ENCODE data around the gene GCNA.

GRCh38 chrX:71577682-71578081 lies 555 bp upstream of the GCNA start:
- TF ChIP-seq EZH2phosphoT487 (IDR thresholded peaks at IDR 0.05; ENCODE audit: borderline replicate concordance) (no peak), CTCF (conservative IDR thresholded peaks at IDR 0.05; ENCODE audit: low read length) (no peak)

Measured in Loucy (cell line).